Regular cardiac myocyte (primary cell): ENCODE measurements around the gene FAM24A. TPM values are rescaled to one million over a fixed set of nuclear protein-coding genes. Genes with fewer than 3 reads are reported as not detected.

Source experiments
- total RNA-seq: library from RNA; depleted of rRNA; stranded (reverse); fragments of >200 nt; gene quantifications from 2 replicates; pipeline ENCODE4 v1.2.3, GENCODE V29; 2014

FAM24A gene
- total RNA-seq, result not detected in 2 replicates

GRCh38 chr10:122910310-122910709, at the start of gene FAM24A:
TSS of gene FAM24A (plus strand) at chr10:122910610. CDS start at chr10:122911635, 1,025 bp downstream.

GRCh38 chr10:122879339-122880273, 30.8 kb upstream of the FAM24A start, which contains the start of gene FAM24B:
TSS of gene FAM24B (minus strand) at chr10:122879581. CDS start at chr10:122850515, 29,066 bp downstream.

GRCh38 chr10:122953902-122954730, 43.7 kb downstream of the FAM24A start, which contains the start of gene C10orf88:
TSS of gene C10orf88 (minus strand) at chr10:122954227. CDS start at chr10:122954178, 49 bp downstream.

Other genes starting within 250 kb of the FAM24A start
- not detected in 2 replicates for gene C10orf120, start 210.8 kb upstream of the FAM24A start, total RNA-seq
- gene CUZD1, start 64.8 kb upstream of the FAM24A start, total RNA-seq, result 0.28 and 0.38 TPM in 2 replicates
- gene FAM24B, start 31.0 kb upstream of the FAM24A start, total RNA-seq, result 4.4 and 5.4 TPM in 2 replicates
- 11.3 and 11.9 TPM in 2 replicates for gene C10orf88, start 43.6 kb downstream of the FAM24A start, total RNA-seq
- 6.5 and 6.7 TPM in 2 replicates for gene PSTK, start 69.8 kb downstream of the FAM24A start, total RNA-seq
- gene IKZF5, start 98.2 kb downstream of the FAM24A start, total RNA-seq, result 2.5 TPM in 2 replicates
- gene ACADSB, start 98.4 kb downstream of the FAM24A start, total RNA-seq, result 3.4 and 4.6 TPM in 2 replicates
- gene HMX3, start 225.4 kb downstream of the FAM24A start, total RNA-seq, result not detected in 2 replicates
- gene HMX2, start 237.5 kb downstream of the FAM24A start, total RNA-seq, result not detected in 2 replicates
- 169 and 271 TPM in 2 replicates for gene BUB3, start 243.8 kb downstream of the FAM24A start, total RNA-seq